ENCODE results near the gene SAMD4A.

DNA sequence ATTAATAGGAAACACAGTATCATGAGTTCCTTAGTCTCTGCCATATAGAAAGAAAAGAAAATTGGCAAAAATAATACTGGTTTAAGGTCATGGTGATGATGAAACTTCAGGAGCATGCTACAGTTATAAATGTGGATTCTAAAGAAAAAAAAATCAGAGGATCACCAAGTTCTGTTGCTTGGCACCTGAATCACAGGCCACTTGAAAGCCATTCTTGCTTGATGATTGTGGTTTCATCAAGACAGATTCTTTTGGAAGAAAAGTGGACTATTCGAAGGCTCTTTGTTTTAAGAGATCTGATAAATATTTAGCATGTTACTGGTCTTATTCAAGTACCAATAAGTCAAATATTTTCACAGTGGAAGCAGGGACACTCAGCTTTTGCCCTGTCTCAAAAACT is 148.9 kb downstream of the SAMD4A start:
- TF ChIP-seq POLR2AphosphoS5 (IDR thresholded peaks at IDR 0.05; ENCODE audit: low read depth, low read length) (no peak), TAF1 (IDR thresholded peaks at IDR 0.05; ENCODE audit: low read depth, low read length) (no peak), POLR2A (IDR thresholded peaks at IDR 0.05; ENCODE audit: low read depth, low read length) (no peak), SPI1 (IDR thresholded peaks at IDR 0.05; ENCODE audit: low read depth, low read length) (no peak), POU2F2 (IDR thresholded peaks at IDR 0.05; ENCODE audit: low read depth, low read length) (no peak), PAX5 (IDR thresholded peaks at IDR 0.05; ENCODE audit: insufficient read depth, low read length, severe bottlenecking) (no peak)

Data from GM12891 (cell line).